HG03575 (cell line): ENCODE measurements around the gene MAGED4.
"Not testable (repeated sequence)": the region's sequence is repeated elsewhere in the genome, so short reads cannot be mapped to it uniquely, and the experiment has no call there.

Experiments used
- ATAC-seq: cut with Tn5 transposase; IDR thresholded peaks from one replicate; pipeline ENCODE4 v1.9.1; 2021; ENCODE audit not compliant: unreplicated experiment, insufficient number of reproducible peaks, low FRiP score; ENCODE audit errors: extremely low read depth

Gene MAGED4, protein sequence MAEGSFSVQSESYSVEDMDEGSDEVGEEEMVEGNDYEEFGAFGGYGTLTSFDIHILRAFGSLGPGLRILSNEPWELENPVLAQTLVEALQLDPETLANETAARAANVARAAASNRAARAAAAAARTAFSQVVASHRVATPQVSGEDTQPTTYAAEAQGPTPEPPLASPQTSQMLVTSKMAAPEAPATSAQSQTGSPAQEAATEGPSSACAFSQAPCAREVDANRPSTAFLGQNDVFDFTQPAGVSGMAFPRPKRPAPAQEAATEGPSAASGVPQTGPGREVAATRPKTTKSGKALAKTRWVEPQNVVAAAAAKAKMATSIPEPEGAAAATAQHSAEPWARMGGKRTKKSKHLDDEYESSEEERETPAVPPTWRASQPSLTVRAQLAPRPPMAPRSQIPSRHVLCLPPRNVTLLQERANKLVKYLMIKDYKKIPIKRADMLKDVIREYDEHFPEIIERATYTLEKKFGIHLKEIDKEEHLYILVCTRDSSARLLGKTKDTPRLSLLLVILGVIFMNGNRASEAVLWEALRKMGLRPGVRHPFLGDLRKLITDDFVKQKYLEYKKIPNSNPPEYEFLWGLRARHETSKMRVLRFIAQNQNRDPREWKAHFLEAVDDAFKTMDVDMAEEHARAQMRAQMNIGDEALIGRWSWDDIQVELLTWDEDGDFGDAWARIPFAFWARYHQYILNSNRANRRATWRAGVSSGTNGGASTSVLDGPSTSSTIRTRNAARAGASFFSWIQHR

GRCh38 chrX:52184440-52185077, at the start of gene MAGED4:
Gene MAGED4, plus strand, starts transcription at chrX:52184888. Its CDS starts 1,035 bp downstream, at chrX:52185923.
- ATAC-seq = not testable (repeated sequence)

DNA sequence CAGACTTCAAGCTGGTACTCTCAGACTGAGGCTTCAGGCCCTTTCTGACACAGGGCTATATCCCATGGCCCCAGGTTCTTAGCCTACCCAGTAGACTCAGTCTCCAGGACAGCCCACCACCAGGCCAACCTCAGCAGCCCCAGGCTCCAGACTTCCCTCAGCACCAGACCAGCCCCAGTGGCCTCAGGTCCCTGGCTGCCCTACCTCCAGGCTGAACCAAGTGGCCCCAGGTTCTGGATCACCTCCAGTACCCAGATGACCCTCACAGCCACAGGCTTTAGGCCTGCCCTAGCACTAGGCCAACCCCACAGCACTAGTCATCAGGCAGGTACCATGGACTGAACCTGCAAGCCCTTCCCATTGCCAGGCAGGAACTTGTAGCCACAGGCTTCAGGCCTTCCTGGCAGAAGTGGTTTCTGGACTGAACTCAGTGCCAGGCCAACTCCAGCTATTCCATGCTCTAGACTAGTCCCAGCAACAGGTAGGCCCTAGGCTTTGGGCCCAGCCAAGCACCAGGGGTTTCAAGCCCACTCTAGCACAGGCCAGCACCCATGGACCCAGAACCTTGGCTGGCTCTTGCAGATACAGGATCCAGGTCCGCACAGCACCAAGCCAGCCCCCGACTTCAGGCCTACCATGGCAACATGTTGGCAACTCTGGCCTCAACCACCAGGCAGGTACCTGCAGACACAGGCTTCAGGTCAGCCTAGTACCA, 45.7 kb upstream of the MAGED4 start:
- ATAC-seq = no peak

- no peak for ATAC-seq
Measured at GRCh38 chrX:52139545-52139895, 45.2 kb upstream of the MAGED4 start.

DNA sequence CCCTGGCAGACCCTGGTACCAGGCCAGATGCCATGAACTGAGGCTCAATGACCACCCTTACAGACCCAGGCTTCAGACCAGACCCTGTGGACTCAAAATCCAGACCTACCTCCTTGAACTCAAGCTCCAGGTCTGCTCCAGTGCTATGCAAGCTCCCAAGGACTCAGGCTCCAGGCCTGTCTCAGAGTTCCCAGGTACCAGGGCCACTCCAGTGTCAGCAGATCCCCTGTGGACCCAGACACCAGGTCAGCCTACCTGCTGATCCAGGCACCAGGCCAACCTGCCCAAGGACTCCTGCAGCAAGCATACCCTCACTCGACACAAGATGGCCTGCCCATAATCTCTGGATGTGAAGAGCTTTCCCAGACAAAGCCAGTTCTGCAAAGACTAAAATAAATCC, 44.7 kb upstream of the MAGED4 start:
- no peak for ATAC-seq

DNA sequence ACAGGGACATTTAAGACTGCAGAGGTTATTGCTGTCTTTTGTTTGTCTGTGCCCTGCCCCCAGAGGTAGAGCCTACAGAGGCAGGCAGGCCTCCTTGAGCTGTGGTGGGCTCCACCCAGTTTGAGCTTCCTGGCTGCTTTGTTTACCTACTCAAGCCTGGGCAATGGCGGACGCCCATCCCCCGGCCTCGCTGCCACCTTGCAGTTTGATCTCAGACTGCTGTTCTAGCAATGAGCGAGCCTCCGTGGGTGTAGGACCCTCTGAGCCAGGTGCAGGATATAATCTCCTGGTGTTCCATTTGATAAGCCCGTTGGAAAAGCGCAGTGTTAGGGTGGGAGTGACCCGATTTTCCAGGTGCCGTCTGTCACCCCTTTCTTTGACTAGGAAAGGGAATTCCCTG, 34.0 kb upstream of the MAGED4 start:
- not testable (repeated sequence) for ATAC-seq

- ATAC-seq = not testable (repeated sequence)
Measured at GRCh38 chrX:52160140-52160539, 24.5 kb upstream of the MAGED4 start.

GRCh38 chrX:52166840-52167239, 17.8 kb upstream of the MAGED4 start:
- no peak for ATAC-seq

DNA sequence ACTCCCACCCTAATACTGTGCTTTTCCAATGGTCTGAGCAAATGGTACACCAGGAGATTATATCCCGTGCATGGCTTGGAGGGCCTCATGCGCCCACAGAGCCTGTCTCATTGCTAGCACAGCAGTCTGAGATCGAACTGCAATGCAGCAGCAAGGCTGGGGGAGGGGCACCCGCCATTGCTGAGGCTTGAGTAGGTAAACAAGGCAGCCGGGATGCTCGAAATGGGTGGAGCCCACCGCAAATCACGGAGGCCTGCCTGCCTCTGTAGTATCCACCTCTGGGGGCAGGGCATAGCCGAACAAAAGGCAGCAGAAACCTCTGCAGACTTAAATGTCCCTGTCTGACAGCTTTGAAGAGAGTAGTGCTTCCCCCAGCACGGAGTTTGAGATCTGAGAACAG, 13.6 kb upstream of the MAGED4 start:
- ATAC-seq = not testable (repeated sequence)

DNA sequence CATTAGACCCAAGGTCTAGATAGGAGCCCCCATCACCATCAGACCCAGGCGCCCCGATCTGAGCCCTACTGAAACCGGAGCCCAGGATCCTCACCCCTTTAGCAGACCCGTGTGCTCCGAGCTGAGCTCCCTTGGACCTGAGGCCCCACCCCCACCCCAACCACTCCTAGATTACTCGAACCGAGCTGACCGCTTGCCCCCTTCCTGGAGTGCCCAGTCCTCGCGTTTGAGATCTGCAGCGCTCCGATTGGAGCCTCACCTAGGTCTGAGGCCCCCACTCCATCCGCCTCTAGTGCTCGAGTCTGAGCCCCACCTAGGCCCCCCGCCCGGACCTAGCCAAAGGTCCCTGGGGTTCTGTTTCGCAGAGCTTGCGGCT, 378 bp downstream of the MAGED4 start:
- ATAC-seq = not testable (repeated sequence)

DNA sequence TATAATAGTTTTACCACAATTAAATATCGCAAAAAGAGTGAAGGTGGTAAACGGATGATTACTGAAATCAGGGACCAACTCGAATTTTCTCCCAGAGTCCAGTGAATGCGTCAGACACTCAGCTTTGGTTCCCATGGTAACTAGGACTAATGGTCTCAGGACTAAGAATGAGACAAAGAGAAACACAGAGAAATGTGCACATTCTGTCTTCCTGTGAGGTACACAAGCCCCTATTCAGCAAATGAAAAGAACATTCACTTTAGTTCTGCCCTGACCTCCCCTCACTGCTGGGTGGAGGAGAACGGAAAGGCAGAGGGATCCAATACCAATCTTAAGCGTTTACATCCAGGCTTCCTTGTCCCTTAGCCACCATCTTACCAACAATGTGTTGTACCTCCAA, 26.7 kb downstream of the MAGED4 start:
- ATAC-seq = not testable (repeated sequence)

DNA sequence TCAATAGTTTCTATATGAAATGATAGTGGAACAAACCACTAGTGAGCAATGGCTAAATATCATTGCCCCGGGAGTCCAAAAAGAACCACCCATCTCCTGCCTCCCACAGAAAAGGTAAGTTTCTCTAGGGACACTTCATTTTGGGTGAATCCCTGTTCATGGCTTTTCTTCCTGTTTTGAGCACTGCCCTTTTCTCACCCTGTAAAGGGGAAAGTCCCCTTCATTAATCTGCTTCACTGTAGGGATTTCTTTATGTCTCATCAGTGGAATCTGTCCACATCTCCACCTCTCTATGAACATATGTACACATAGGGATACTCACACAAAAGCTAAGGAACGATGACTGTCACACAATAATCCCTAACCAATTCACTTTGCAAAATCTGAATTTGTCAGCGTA, 28.6 kb downstream of the MAGED4 start:
- ATAC-seq = no peak

- no peak for ATAC-seq
Measured at GRCh38 chrX:52216541-52216940, 31.9 kb downstream of the MAGED4 start.

GRCh38 chrX:52217494-52218160, 32.9 kb downstream of the MAGED4 start:
- ATAC-seq = no peak

GRCh38 chrX:52220936-52221335, 36.2 kb downstream of the MAGED4 start:
- ATAC-seq = no peak
